HepG2 (cell line): ENCODE data around the gene SLC35B2. TPM values are rescaled to one million over a fixed set of nuclear protein-coding genes. Genes with fewer than 3 reads are reported as not detected.
A peak's percentile ranks its signal among the peaks of the same experiment; 100 is the strongest.

Source experiments
- CHD4 ChIP-seq: fragments of 200-600 bp; sonication (generic); IDR thresholded peaks from 2 replicates; pipeline ENCODE4 v1.7.0; 2017; ENCODE audit warnings: mild to moderate bottlenecking, low read length, borderline replicate concordance
- ETV6 ChIP-seq: sonication (generic); formaldehyde crosslinking; conservative IDR thresholded peaks from 2 replicates; pipeline ENCODE4 v1.4.0; 2020; ENCODE audit warnings: missing genetic modification reagents
- GPN1 ChIP-seq: sonication (generic); formaldehyde crosslinking; IDR thresholded peaks from 2 replicates; pipeline ENCODE4 v1.5.1; 2020; ENCODE audit warnings: missing genetic modification reagents, borderline replicate concordance
- HDAC1 ChIP-seq: sonication (generic); formaldehyde crosslinking; IDR thresholded peaks from 2 replicates; pipeline ENCODE4 v1.5.1; 2020; ENCODE audit warnings: mild to moderate bottlenecking, missing genetic modification reagents
- HMG20A ChIP-seq: IDR thresholded peaks from 2 replicates; pipeline ENCODE4 v1.6.1; 2016; ENCODE audit warnings: borderline replicate concordance
- HNRNPUL1 ChIP-seq: fragments of 200-400 bp; formaldehyde crosslinking; IDR thresholded peaks from 2 replicates; pipeline ENCODE4 v1.6.1; 2017; ENCODE audit warnings: low read depth, mild to moderate bottlenecking, low read length, moderate library complexity
- HOXA5 ChIP-seq: sonication (generic); formaldehyde crosslinking; IDR thresholded peaks from 2 replicates; pipeline ENCODE4 v1.4.0; 2020; ENCODE audit warnings: missing genetic modification reagents
- ISL2 ChIP-seq: sonication (generic); formaldehyde crosslinking; IDR thresholded peaks from 2 replicates; pipeline ENCODE4 v1.5.0; 2020; ENCODE audit warnings: missing genetic modification reagents
- KAT7 ChIP-seq: IDR thresholded peaks from 2 replicates; pipeline ENCODE4 v1.6.1; 2018; ENCODE audit warnings: borderline replicate concordance, missing compliant biosample characterization
- KAT8 ChIP-seq: IDR thresholded peaks from 2 replicates; pipeline ENCODE4 v1.6.1; 2016; ENCODE audit warnings: missing genetic modification reagents, missing compliant biosample characterization
- NR0B2 ChIP-seq: sonication (generic); formaldehyde crosslinking; IDR thresholded peaks from 2 replicates; pipeline ENCODE4 v1.4.0; 2020; ENCODE audit warnings: mild to moderate bottlenecking, missing genetic modification reagents
- RARA ChIP-seq: IDR thresholded peaks from 2 replicates; pipeline ENCODE4 v1.6.1; 2016; ENCODE audit warnings: missing genetic modification reagents, missing compliant biosample characterization
- RBM22 ChIP-seq: fragments of 200-400 bp; formaldehyde crosslinking; optimal IDR thresholded peaks from 2 replicates; pipeline ENCODE3; 2017; ENCODE audit warnings: mild to moderate bottlenecking, low read length, moderate library complexity
- RBM39 ChIP-seq: fragments of 200-400 bp; formaldehyde crosslinking; IDR thresholded peaks from one replicate; pipeline ENCODE4 v1.6.1; 2018; ENCODE audit warnings: antibody characterized with exemption, mild to moderate bottlenecking, low read depth, low read length; ENCODE audit not compliant: poor library complexity, severe bottlenecking
- RFX1 ChIP-seq: fragments of 450-650 bp; IDR thresholded peaks from 2 replicates; pipeline ENCODE4 v1.6.1; 2017
- SATB2 ChIP-seq: sonication (generic); formaldehyde crosslinking; IDR thresholded peaks from 2 replicates; pipeline ENCODE4 v1.5.0; 2020; ENCODE audit warnings: missing genetic modification reagents
- SNAPC2 ChIP-seq: sonication (generic); formaldehyde crosslinking; IDR thresholded peaks from 2 replicates; pipeline ENCODE4 v1.8.1; 2022; ENCODE audit warnings: mild to moderate bottlenecking, missing genetic modification reagents
- SP2 ChIP-seq: sonication (generic); formaldehyde crosslinking; IDR thresholded peaks from 2 replicates; pipeline ENCODE4 v1.5.1; 2020; ENCODE audit warnings: mild to moderate bottlenecking, missing genetic modification reagents
- SRSF1 ChIP-seq: fragments of 200-400 bp; formaldehyde crosslinking; optimal IDR thresholded peaks from 2 replicates; pipeline ENCODE3; 2017; ENCODE audit warnings: mild to moderate bottlenecking, low read depth, low read length, moderate library complexity
- TEAD3 ChIP-seq: optimal IDR thresholded peaks from 2 replicates; pipeline ENCODE3; 2016; ENCODE audit warnings: borderline replicate concordance
- YY1 ChIP-seq: IDR thresholded peaks from 2 replicates; pipeline ENCODE4 v1.6.1; 2011; ENCODE audit warnings: low read length, low read depth, moderate library complexity, mild to moderate bottlenecking; ENCODE audit not compliant: insufficient read depth, insufficient replicate concordance
- ZBTB46 ChIP-seq: sonication (generic); formaldehyde crosslinking; IDR thresholded peaks from 2 replicates; pipeline ENCODE4 v1.4.0; 2020; ENCODE audit warnings: mild to moderate bottlenecking, missing genetic modification reagents, borderline replicate concordance
- ZNF17 ChIP-seq: sonication (generic); formaldehyde crosslinking; IDR thresholded peaks from 2 replicates; pipeline ENCODE4 v1.5.0; 2020; ENCODE audit warnings: mild to moderate bottlenecking, missing genetic modification reagents
- ZNF652 ChIP-seq: IDR thresholded peaks from 2 replicates; pipeline ENCODE4 v1.6.1; 2016; ENCODE audit warnings: low read depth, borderline replicate concordance
- ZNF7 ChIP-seq: IDR thresholded peaks from 2 replicates; pipeline ENCODE4 v1.6.1; 2016; ENCODE audit warnings: missing biosample characterization, missing genetic modification reagents
- ZNF773 ChIP-seq: sonication (generic); formaldehyde crosslinking; IDR thresholded peaks from 2 replicates; pipeline ENCODE4 v1.4.0; 2020; ENCODE audit warnings: missing genetic modification reagents, borderline replicate concordance
- ZNF792 ChIP-seq: IDR thresholded peaks from 2 replicates; pipeline ENCODE4 v1.6.1; 2016
- polyA plus RNA-seq, 8 experiments: library from polyadenylated mRNA; depleted of rRNA in 3 of 8; stranded (reverse) in 7 of 8; unstranded in 1 of 8; fragments of >200 nt; fragmentation: Illumina TruSeq in 4 of 8; extraction: Trizol in 4 of 8; gene quantifications; 2 replicates each; pipeline versions ENCODE4 v1.2.1 to v1.2.3, GENCODE V29; 2011 to 2016; ENCODE audit warnings: low read depth in 4 of 8, missing spikeins in 1 of 8, mixed read lengths in 1 of 8; ENCODE audit not compliant: insufficient read depth in 1 of 8
- total RNA-seq, 5 experiments: library from RNA; depleted of rRNA; stranded (reverse); fragments of >200 nt; fragmentation: Illumina TruSeq; extraction: Trizol; gene quantifications; 2 replicates each; pipeline ENCODE4 v1.2.3, GENCODE V29; 2016; ENCODE audit warnings: low read depth in 1 of 5

The SLC35B2 gene
- total and polyA plus RNA-seq, 2 of the 13 experiments (the other 11 are each of a cell fraction or from before 2014, with no cell fraction given) = 61.1 to 148 TPM

- TF ChIP-seq SNAPC2 (CRISPR knock-in tag) = peak; percentile 74
- TF ChIP-seq HMG20A = peak; percentile 43; the same call in 1 of the 2 replicates
- no peak for TF ChIP-seq ZNF17 (CRISPR knock-in tag)
- peak; percentile 97 for TF ChIP-seq HDAC1 (CRISPR knock-in tag)
- TF ChIP-seq ZNF652 (CRISPR knock-in tag) = no peak
- peak; percentile 40; the same call in 1 of the 2 replicates for TF ChIP-seq SP2 (CRISPR knock-in tag)
- peak; percentile 81; the same call in 1 of the 2 replicates for TF ChIP-seq HOXA5 (CRISPR knock-in tag)
- no peak for TF ChIP-seq RFX1
- no peak for TF ChIP-seq CHD4
- peak; percentile 84 for TF ChIP-seq KAT8 (CRISPR knock-in tag)
- no peak for TF ChIP-seq TEAD3 (CRISPR knock-in tag)
- peak; percentile 75; the same call in 1 of the 2 replicates for TF ChIP-seq ISL2 (CRISPR knock-in tag)
- TF ChIP-seq RBM22 = peak; percentile 75
- TF ChIP-seq ETV6 (CRISPR knock-in tag) = no peak; the same call in none of the 2 replicates
- peak; percentile 24; the same call in 1 of the 2 replicates for TF ChIP-seq KAT7 (CRISPR knock-in tag)
- peak; percentile 82; the same call in 1 of the 2 replicates for TF ChIP-seq NR0B2 (CRISPR knock-in tag)
- TF ChIP-seq RBM39 = peak; percentile 50
- no peak for TF ChIP-seq ZBTB46
- TF ChIP-seq HNRNPUL1 = no peak; the same call in 1 of the 2 replicates
- TF ChIP-seq SRSF1 = peak; percentile 87
- TF ChIP-seq RARA (CRISPR knock-in tag) = peak; percentile 43
- no peak for TF ChIP-seq ZNF7 (CRISPR knock-in tag)
- no peak for TF ChIP-seq GPN1 (CRISPR knock-in tag)
- no peak for TF ChIP-seq ZNF773 (CRISPR knock-in tag)
- TF ChIP-seq ZNF792 (CRISPR knock-in tag) = peak; percentile 75
- peak; percentile 73 for TF ChIP-seq YY1
- no peak; the same call in 1 of the 2 replicates for TF ChIP-seq SATB2 (CRISPR knock-in tag)
These were observed at the start of gene SLC35B2 (continued) for GRCh38 chr6:44257025-44257752.
